ENCODE results near the gene HPCAL1. TPM values are rescaled to one million over a fixed set of nuclear protein-coding genes. Genes with fewer than 3 reads are reported as not detected.

Gene HPCAL1
- total RNA-seq, 1 donor from 2014 or later, result 27.5 TPM

GRCh38 chr2:10267551-10268465 is 34.9 kb upstream of the HPCAL1 start:
- peak; percentile 43 for DNase-seq (ENCODE audit: low spot score)
- ATAC-seq, result no peak

GRCh38 chr2:10269291-10269690 is 33.4 kb upstream of the HPCAL1 start:
- ATAC-seq (no peak), DNase-seq (ENCODE audit: low spot score) (peak; percentile 33)

GRCh38 chr2:10269711-10270610 is 32.7 kb upstream of the HPCAL1 start:
- DNase-seq (ENCODE audit: low spot score) (peak; percentile 42), ATAC-seq (peak; percentile 33)

GRCh38 chr2:10271509-10271908 is 31.2 kb upstream of the HPCAL1 start:
- no peak for ATAC-seq
- peak; percentile 31 for DNase-seq (ENCODE audit: low spot score)

GRCh38 chr2:10271946-10272345 is 30.8 kb upstream of the HPCAL1 start:
- DNase-seq (ENCODE audit: low spot score) (peak; percentile 39), ATAC-seq (no peak)

GRCh38 chr2:10272464-10272863 is 30.2 kb upstream of the HPCAL1 start:
- ATAC-seq (no peak), DNase-seq (ENCODE audit: low spot score) (peak; percentile 28)

- no peak for ATAC-seq
- no peak for DNase-seq (ENCODE audit: low spot score)
These were observed 29.2 kb upstream of the HPCAL1 start for GRCh38 chr2:10273215-10274175.

GRCh38 chr2:10274376-10274775 is 28.3 kb upstream of the HPCAL1 start:
- DNase-seq (ENCODE audit: low spot score), result no peak
- ATAC-seq, result no peak

- ATAC-seq (no peak), DNase-seq (ENCODE audit: low spot score) (no peak)
These were observed 27.5 kb upstream of the HPCAL1 start for GRCh38 chr2:10274983-10275802.

- DNase-seq (ENCODE audit: low spot score) (no peak), ATAC-seq (no peak)
These were observed 26.0 kb upstream of the HPCAL1 start for GRCh38 chr2:10276481-10277292.

GRCh38 chr2:10277293-10278028 is 25.2 kb upstream of the HPCAL1 start:
- ATAC-seq (peak; percentile 73), DNase-seq (ENCODE audit: low spot score) (peak; percentile 69)

- ATAC-seq (peak; percentile 64), DNase-seq (ENCODE audit: low spot score) (peak; percentile 67)
These were observed 24.5 kb upstream of the HPCAL1 start for GRCh38 chr2:10278029-10278762.

- DNase-seq (ENCODE audit: low spot score) (no peak), ATAC-seq (peak; percentile 19)
These were observed 23.8 kb upstream of the HPCAL1 start for GRCh38 chr2:10278763-10279471.

GRCh38 chr2:10279472-10279870 is 23.2 kb upstream of the HPCAL1 start:
- no peak for ATAC-seq
- DNase-seq (ENCODE audit: low spot score), result no peak

- no peak for ATAC-seq
- no peak for DNase-seq (ENCODE audit: low spot score)
These were observed 22.7 kb upstream of the HPCAL1 start for GRCh38 chr2:10279946-10280463.

GRCh38 chr2:10281891-10282290 is 20.8 kb upstream of the HPCAL1 start:
- ATAC-seq (no peak), DNase-seq (ENCODE audit: low spot score) (no peak)

Data from left lobe of liver (tissue), 2 donors.